RWPE2 (cell line): ENCODE results near the gene UTP3.
"Not testable (repeated sequence)": the region's sequence is repeated elsewhere in the genome, so short reads cannot be mapped to it uniquely, and the experiment has no call there.

Source experiments
- ATAC-seq: fragments of 200-7000 bp; cut with Tn5 transposase; 3 replicates; pipeline ENCODE4 v1.9.1; 2021; ENCODE audit warnings: low read depth
- DNase-seq: peaks from one replicate; pipeline ENCODE4 v3.0.0-alpha.2; 2020; ENCODE audit warnings: low spot score
- H3K27ac ChIP-seq: fragments of 450-650 bp; 2 replicates; pipeline ENCODE4 v1.5.1; 2017; ENCODE audit warnings: mild to moderate bottlenecking; ENCODE audit not compliant: poor library complexity, severe bottlenecking
- H3K27me3 ChIP-seq: fragments of 250-450 bp; sonication (Bioruptor Pico); 2 replicates; pipeline ENCODE4 v1.5.1; 2021; ENCODE audit warnings: mild to moderate bottlenecking, moderate library complexity; ENCODE audit not compliant: insufficient read depth, poor library complexity, severe bottlenecking
- H3K36me3 ChIP-seq: fragments of 250-450 bp; sonication (Bioruptor Pico); 2 replicates; pipeline ENCODE4 v1.5.1; 2020; ENCODE audit warnings: low read depth, mild to moderate bottlenecking, moderate library complexity
- H3K4me1 ChIP-seq: fragments of 250-450 bp; sonication (Bioruptor Pico); 2 replicates; pipeline ENCODE4 v1.5.1; 2021; ENCODE audit warnings: mild to moderate bottlenecking, moderate library complexity; ENCODE audit not compliant: insufficient read depth, poor library complexity, severe bottlenecking
- H3K4me3 ChIP-seq: fragments of 250-450 bp; sonication (Bioruptor Pico); 2 replicates; pipeline ENCODE4 v1.5.1; 2021; ENCODE audit warnings: mild to moderate bottlenecking, moderate library complexity; ENCODE audit not compliant: severe bottlenecking
- H3K9me3 ChIP-seq: fragments of 250-450 bp; sonication (Bioruptor Pico); 2 replicates; pipeline ENCODE4 v1.5.1; 2021; ENCODE audit warnings: mild to moderate bottlenecking, moderate library complexity; ENCODE audit not compliant: severe bottlenecking
- TF ChIP-seq, protein P1 (sequence below): fragments of 450-650 bp; IDR thresholded peaks from one replicate; pipeline ENCODE4 v1.5.1; 2017; ENCODE audit warnings: mild to moderate bottlenecking, moderate library complexity; ENCODE audit not compliant: poor library complexity, severe bottlenecking

UTP3 gene

DNA sequence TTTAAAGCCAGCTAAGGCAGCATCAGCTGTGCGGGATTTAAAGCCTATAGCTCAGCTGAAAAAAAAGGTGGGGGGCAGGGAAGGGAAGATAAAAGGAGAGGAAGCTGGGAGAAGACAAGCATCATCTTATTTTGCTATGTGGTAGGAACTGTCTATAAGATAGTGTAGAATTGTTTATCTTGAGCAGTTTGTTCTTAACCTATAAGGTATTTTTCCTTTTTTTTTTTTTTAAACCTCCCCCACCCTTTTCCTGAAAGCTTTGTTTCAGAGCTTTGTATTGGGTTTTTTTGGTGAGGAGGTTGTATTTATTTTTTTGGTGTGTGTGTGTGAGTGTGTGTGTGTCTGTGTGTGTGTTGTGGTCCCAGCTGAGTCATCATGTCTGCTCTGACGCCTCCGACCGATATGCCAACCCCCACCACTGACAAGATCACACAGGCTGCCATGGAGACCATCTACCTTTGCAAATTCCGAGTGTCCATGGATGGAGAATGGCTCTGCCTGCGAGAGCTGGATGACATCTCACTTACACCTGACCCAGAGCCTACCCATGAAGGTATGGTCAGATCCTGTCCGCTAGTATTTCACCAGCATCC lies 34.0 kb downstream of the UTP3 start:
- ATAC-seq: 0 out of 3 replicates have a peak, but pooled peaks have one; percentile 10
- no peak overlapping the region for H3K27ac ChIP-seq
- TF ChIP-seq, protein P1, sequence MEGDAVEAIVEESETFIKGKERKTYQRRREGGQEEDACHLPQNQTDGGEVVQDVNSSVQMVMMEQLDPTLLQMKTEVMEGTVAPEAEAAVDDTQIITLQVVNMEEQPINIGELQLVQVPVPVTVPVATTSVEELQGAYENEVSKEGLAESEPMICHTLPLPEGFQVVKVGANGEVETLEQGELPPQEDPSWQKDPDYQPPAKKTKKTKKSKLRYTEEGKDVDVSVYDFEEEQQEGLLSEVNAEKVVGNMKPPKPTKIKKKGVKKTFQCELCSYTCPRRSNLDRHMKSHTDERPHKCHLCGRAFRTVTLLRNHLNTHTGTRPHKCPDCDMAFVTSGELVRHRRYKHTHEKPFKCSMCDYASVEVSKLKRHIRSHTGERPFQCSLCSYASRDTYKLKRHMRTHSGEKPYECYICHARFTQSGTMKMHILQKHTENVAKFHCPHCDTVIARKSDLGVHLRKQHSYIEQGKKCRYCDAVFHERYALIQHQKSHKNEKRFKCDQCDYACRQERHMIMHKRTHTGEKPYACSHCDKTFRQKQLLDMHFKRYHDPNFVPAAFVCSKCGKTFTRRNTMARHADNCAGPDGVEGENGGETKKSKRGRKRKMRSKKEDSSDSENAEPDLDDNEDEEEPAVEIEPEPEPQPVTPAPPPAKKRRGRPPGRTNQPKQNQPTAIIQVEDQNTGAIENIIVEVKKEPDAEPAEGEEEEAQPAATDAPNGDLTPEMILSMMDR: no peak
- no peak for DNase-seq
- H3K36me3 ChIP-seq: 0 out of 2 replicates have a peak, but pooled peaks cover 4% of the 10 kb centered on the region
- H3K9me3 ChIP-seq: no peaks in the 10 kb centered on the region
- H3K4me1 ChIP-seq: peaks cover 11% of the 10 kb centered on the region
- peak overlapping the region; percentile 22 for H3K4me3 ChIP-seq
- no peaks in the 10 kb centered on the region for H3K27me3 ChIP-seq

- TF ChIP-seq, protein P1: no peak
- DNase-seq (no peak), ATAC-seq (no peak)
- Histone ChIP-seq H3K4me3 (no peak overlapping the region), H3K9me3 (no peaks in the 10 kb centered on the region), H3K36me3 (0 out of 2 replicates have a peak, but pooled peaks cover 4% of the 10 kb centered on the region), H3K27me3 (no peaks in the 10 kb centered on the region), H3K4me1 (peaks cover 11% of the 10 kb centered on the region), H3K27ac (no peak overlapping the region)
Measured at GRCh38 chr4:70724463-70724862, 36.1 kb downstream of the UTP3 start.

DNA sequence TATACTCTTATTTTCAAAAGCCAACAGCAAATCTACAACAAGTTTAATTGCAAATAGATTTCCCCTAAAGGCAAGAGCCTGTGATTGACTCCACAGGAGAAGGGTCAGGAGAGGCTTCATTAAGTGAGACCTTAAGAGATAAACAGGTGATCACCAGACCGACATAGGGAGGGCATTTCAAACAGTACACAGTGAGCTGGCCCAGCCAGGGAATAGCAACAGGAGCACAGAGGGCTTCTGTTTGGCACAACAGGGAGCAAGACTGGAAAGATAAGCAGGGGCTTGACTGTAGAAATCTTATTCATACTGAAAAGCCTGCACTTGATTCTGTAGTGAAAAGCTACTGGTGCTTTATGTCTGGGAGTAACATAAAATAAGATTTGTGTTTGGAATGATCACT lies 37.3 kb downstream of the UTP3 start:
- Histone ChIP-seq H3K27me3 (no peaks in the 10 kb centered on the region), H3K4me1 (peaks cover 11% of the 10 kb centered on the region), H3K9me3 (no peaks in the 10 kb centered on the region), H3K36me3 (0 out of 2 replicates have a peak, but pooled peaks cover 4% of the 10 kb centered on the region), H3K27ac (no peak overlapping the region), H3K4me3 (no peak overlapping the region)
- TF ChIP-seq, protein P1: no peak
- DNase-seq: no peak
- ATAC-seq: no peak

DNA sequence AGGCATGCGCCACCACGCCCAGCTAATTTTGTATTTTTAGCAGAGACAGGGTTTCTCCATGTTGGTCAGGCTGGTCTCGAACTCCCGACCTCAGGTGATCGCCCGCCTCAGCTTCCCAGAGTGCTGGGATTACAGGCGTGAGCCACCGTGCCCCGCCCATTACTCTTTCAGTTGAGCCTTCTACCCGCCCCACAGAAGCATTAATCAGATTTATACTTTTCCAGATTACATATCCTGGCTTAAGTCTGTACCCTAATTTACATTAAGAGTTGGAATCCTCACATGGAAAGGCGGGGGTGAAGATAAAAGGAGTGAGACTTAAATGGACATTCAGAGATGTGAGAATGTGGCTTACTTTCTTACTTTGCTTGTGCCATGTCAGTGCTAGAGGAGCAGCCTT lies 38.2 kb downstream of the UTP3 start:
- DNase-seq, H3K4me1 ChIP-seq, H3K27me3 ChIP-seq, H3K4me3 ChIP-seq, H3K27ac ChIP-seq, H3K9me3 ChIP-seq, ATAC-seq, H3K36me3 ChIP-seq: not testable (repeated sequence)

GRCh38 chr4:70728091-70728490 lies 39.8 kb downstream of the UTP3 start:
- no peaks in the 10 kb centered on the region for H3K9me3 ChIP-seq

DNA sequence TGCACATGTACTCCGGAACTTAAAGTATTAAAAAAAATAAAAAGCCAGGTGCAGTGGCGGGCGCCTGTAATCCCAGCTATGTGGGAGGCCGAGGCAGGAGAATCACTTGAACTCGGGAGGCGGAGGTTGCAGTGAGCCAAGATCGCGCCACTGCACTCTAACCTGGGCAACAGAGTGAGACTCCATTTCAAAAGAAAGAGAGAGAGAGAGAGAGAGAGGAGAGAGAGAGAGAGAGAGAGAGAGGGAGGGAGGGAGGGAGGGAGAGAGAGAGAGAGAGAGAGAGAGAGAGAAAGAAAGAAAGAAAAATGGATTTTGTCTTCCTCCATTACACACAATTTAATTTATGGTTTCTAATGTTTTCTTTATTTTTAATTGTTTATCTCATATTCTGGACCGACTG lies 44.5 kb downstream of the UTP3 start:
- not testable (repeated sequence) for H3K9me3 ChIP-seq, H3K36me3 ChIP-seq, H3K4me3 ChIP-seq, ATAC-seq, H3K27me3 ChIP-seq, H3K27ac ChIP-seq, H3K4me1 ChIP-seq, DNase-seq

More at GRCh38 chr4:70728091-70728490, 39.8 kb downstream of the UTP3 start:
- no peaks in the 10 kb centered on the region for H3K4me1 ChIP-seq
- 0 out of 2 replicates have a peak, but pooled peaks cover 2% of the 10 kb centered on the region for H3K36me3 ChIP-seq
- H3K27ac ChIP-seq: no peak overlapping the region
- no peaks in the 10 kb centered on the region for H3K27me3 ChIP-seq
- TF ChIP-seq, protein P1: no peak
- no peak for ATAC-seq
- H3K4me3 ChIP-seq: no peak overlapping the region
- DNase-seq: no peak
